ENCODE measurements around the gene PTP4A1.
"Not testable (repeated sequence)": the region's sequence is repeated elsewhere in the genome, so short reads cannot be mapped to it uniquely, and the experiment has no call there.

DNA sequence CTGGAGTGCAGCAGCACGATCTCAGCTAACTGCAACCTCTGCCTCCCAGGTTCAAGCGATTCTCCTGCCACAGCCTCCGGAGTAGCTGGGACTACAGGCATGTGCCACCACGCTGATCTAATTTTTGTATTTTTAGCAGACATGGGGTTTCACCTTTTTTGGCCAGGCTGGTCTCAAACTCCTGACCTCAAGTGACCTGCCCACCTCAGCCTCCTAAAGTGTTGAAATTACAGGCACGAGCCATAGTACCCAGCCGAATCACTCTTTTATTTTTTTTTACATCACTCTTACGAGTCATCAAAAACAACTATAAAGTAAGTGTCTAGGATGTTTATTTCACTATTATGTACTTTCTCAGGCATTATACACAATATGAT lies 49.4 kb upstream of the PTP4A1 start:
- TF ChIP-seq, protein P1, sequence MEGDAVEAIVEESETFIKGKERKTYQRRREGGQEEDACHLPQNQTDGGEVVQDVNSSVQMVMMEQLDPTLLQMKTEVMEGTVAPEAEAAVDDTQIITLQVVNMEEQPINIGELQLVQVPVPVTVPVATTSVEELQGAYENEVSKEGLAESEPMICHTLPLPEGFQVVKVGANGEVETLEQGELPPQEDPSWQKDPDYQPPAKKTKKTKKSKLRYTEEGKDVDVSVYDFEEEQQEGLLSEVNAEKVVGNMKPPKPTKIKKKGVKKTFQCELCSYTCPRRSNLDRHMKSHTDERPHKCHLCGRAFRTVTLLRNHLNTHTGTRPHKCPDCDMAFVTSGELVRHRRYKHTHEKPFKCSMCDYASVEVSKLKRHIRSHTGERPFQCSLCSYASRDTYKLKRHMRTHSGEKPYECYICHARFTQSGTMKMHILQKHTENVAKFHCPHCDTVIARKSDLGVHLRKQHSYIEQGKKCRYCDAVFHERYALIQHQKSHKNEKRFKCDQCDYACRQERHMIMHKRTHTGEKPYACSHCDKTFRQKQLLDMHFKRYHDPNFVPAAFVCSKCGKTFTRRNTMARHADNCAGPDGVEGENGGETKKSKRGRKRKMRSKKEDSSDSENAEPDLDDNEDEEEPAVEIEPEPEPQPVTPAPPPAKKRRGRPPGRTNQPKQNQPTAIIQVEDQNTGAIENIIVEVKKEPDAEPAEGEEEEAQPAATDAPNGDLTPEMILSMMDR (IDR thresholded peaks at IDR 0.05; ENCODE audit: low read depth, low read length, poor library complexity, severe bottlenecking): not testable (repeated sequence)
- not testable (repeated sequence) for TF ChIP-seq EZH2phosphoT487 (IDR thresholded peaks at IDR 0.05; ENCODE audit: borderline replicate concordance, low read length)
